Measurements from ENCODE around the gene PPCS. TPM values are rescaled to one million over a fixed set of nuclear protein-coding genes. Genes with fewer than 3 reads are reported as not detected.

The PPCS gene
- total RNA-seq, 1 experiment from 2014 or later, result 35.1 TPM

GRCh38 chr1:42462828-42463763, 6.8 kb downstream of the PPCS start, which contains the start of gene CCDC30 (continued):
- TF ChIP-seq ARID4B (CRISPR knock-in tag; IDR thresholded peaks at IDR 0.05; ENCODE audit: borderline replicate concordance), result peak; percentile 75; the same call in 1 of the 2 replicates
- TF ChIP-seq ZNF317 (CRISPR knock-in tag; IDR thresholded peaks at IDR 0.05; ENCODE audit: borderline replicate concordance, low read depth), result no peak
- no peak for TF ChIP-seq CREB1 (CRISPR knock-in tag; IDR thresholded peaks at IDR 0.05)
- no peak for TF ChIP-seq CREM (CRISPR knock-in tag; IDR thresholded peaks at IDR 0.05)
- 0 out of 2 replicates have a peak, but pooled peaks have one; percentile 38 for TF ChIP-seq FOXP1 (CRISPR knock-in tag; IDR thresholded peaks at IDR 0.05; ENCODE audit: borderline replicate concordance)
- TF ChIP-seq E2F5 (CRISPR knock-in tag; IDR thresholded peaks at IDR 0.05), result 0 out of 2 replicates have a peak, but pooled peaks have one; percentile 38

- Mint-ChIP-seq H3K27ac (no peak overlapping the region), H3K9me3 (no peaks in the 10 kb centered on the region), H3K4me1 (peaks cover 16% of the 10 kb centered on the region), H3K27me3 (ENCODE audit: low read depth) (peaks cover 19% of the 10 kb centered on the region), H3K4me3 (peak overlapping the region; percentile 84), H3K36me3 (peaks cover 15% of the 10 kb centered on the region)
- DNase-seq (ENCODE audit: low spot score) (no peak), ATAC-seq (no peak)
- CTCF ChIA-PET, result interaction anchor here (1.0 to 1.7 kb wide), 2 partner anchors 129 to 291 kb away, joined by 3 to 10 read pairs; no protein-coding TSS in a partner anchor
- POLR2A ChIA-PET, result no interaction called here
- TF ChIP-seq ZNF425 (CRISPR knock-in tag; conservative IDR thresholded peaks at IDR 0.05) (no peak), E2F4 (CRISPR knock-in tag; IDR thresholded peaks at IDR 0.05; ENCODE audit: borderline replicate concordance, low read depth) (no peak), ATF2 (CRISPR knock-in tag; IDR thresholded peaks at IDR 0.05; ENCODE audit: borderline replicate concordance, low read depth) (no peak), AFF4 (CRISPR knock-in tag; IDR thresholded peaks at IDR 0.05; ENCODE audit: borderline replicate concordance) (no peak), ZNF512 (CRISPR knock-in tag; IDR thresholded peaks at IDR 0.05; ENCODE audit: borderline replicate concordance) (no peak), MYBL2 (CRISPR knock-in tag; IDR thresholded peaks at IDR 0.05) (no peak), ZNF396 (CRISPR knock-in tag; IDR thresholded peaks at IDR 0.05; ENCODE audit: borderline replicate concordance) (no peak), RELA (CRISPR knock-in tag; IDR thresholded peaks at IDR 0.05; ENCODE audit: borderline replicate concordance) (no peak), RORB (CRISPR knock-in tag; IDR thresholded peaks at IDR 0.05) (no peak), TP53 (CRISPR knock-in tag; IDR thresholded peaks at IDR 0.05) (no peak), MAX (CRISPR knock-in tag; IDR thresholded peaks at IDR 0.05) (no peak)
Observed at GRCh38 chr1:42463921-42464320, 7.6 kb downstream of the PPCS start.

Data from WTC11 (cell line).